Measurements from ENCODE around the gene MICAL2. TPM values are rescaled to one million over a fixed set of nuclear protein-coding genes. Genes with fewer than 3 reads are reported as not detected.
A peak's percentile ranks its signal among the peaks of the same experiment; 100 is the strongest.

Gene MICAL2
- total and polyA plus RNA-seq, 10 of the 15 experiments (the other 5 are each of a cell fraction or from before 2014, with no cell fraction given), result 0.90 to 5.6 (median 2.4) TPM

DNA sequence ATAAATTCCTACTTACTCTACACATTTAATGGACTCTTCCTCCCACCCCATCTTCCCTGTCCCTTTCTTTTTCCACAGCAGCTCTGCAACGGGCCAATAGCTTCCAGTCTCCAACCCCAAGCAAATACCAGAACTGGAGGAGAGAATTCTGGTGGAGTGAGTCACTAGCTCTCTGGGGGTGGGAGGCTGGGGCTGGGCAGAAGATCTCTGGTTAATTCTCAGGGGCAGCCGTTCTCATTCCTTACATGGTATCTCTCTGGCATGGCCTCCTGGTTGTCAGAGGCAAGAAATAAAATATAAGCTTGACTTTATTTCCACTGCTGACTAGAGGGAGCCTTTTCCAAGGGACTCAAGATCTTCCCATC, 176.6 kb downstream of the MICAL2 start (continued):
- TF ChIP-seq USF2 (IDR thresholded peaks at IDR 0.05; ENCODE audit: borderline replicate concordance, low read depth, low read length) (no peak), DPF2 (IDR thresholded peaks at IDR 0.05) (no peak)

GRCh38 chr11:12287374-12288211, 177.2 kb downstream of the MICAL2 start:
- DNase-seq (ENCODE audit: low read depth, low spot score), result no peak

More at GRCh38 chr11:12287374-12288211, 177.2 kb downstream of the MICAL2 start:
- no peak for FAIRE-seq
- Histone ChIP-seq H3K9me3 (replicated peaks; ENCODE audit: control insufficient read depth, insufficient read depth, low read length) (no peaks in the 10 kb centered on the region), H3K36me3 (ENCODE audit: control insufficient read depth in 2 of 2, insufficient read depth in 2 of 2, low read length in 1 of 2) (no peaks in the 10 kb centered on the region), H3K79me2 (ENCODE audit: control insufficient read depth, insufficient read depth, low read length) (no peaks in the 10 kb centered on the region), H3K9ac (ENCODE audit: control insufficient read depth, insufficient read depth, low read length) (no peak overlapping the region), H4K20me1 (ENCODE audit: control insufficient read depth, insufficient read depth) (no peaks in the 10 kb centered on the region), H3K4me1 (ENCODE audit: control insufficient read depth, insufficient read depth, low read length) (no peaks in the 10 kb centered on the region), H3K27ac (ENCODE audit: control insufficient read depth, insufficient read depth) (no peak overlapping the region), H3K4me2 (ENCODE audit: control insufficient read depth, insufficient read depth) (no peak overlapping the region), H3K4me3 (no peak overlapping the region), H2AFZ (ENCODE audit: control insufficient read depth, low read depth, low read length) (no peak overlapping the region), H3K27me3 (replicated peaks in 1 of 2; ENCODE audit: control insufficient read depth in 2 of 2, insufficient read depth in 2 of 2, low read length in 1 of 2) (no peaks in the 10 kb centered on the region)
- TF ChIP-seq, protein P1, sequence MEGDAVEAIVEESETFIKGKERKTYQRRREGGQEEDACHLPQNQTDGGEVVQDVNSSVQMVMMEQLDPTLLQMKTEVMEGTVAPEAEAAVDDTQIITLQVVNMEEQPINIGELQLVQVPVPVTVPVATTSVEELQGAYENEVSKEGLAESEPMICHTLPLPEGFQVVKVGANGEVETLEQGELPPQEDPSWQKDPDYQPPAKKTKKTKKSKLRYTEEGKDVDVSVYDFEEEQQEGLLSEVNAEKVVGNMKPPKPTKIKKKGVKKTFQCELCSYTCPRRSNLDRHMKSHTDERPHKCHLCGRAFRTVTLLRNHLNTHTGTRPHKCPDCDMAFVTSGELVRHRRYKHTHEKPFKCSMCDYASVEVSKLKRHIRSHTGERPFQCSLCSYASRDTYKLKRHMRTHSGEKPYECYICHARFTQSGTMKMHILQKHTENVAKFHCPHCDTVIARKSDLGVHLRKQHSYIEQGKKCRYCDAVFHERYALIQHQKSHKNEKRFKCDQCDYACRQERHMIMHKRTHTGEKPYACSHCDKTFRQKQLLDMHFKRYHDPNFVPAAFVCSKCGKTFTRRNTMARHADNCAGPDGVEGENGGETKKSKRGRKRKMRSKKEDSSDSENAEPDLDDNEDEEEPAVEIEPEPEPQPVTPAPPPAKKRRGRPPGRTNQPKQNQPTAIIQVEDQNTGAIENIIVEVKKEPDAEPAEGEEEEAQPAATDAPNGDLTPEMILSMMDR (IDR thresholded peaks at IDR 0.05 in 2 of 3, conservative IDR thresholded peaks at IDR 0.05 in 1 of 3; ENCODE audit: control insufficient read depth in 2 of 3, extremely low read depth in 1 of 3, insufficient read depth in 1 of 3, low read depth in 3 of 3, low read length in 3 of 3), result peak; percentile 10 to 43 (median 32); a peak in 4 of 6 replicates
- TF ChIP-seq NBN (IDR thresholded peaks at IDR 0.05) (no peak), ZNF24 (IDR thresholded peaks at IDR 0.05) (no peak), EED (IDR thresholded peaks at IDR 0.05; ENCODE audit: low read depth) (no peak)
- in situ Hi-C loops (cut with MboI), result loop anchor here (25.0 kb wide), 1 partner anchor 500 kb away; no protein-coding TSS in a partner anchor
- intact Hi-C loops (cut with micrococcal nuclease; ENCODE audit: unreplicated experiment), result loop anchor here (2.0 kb wide), 1 partner anchor 607 kb away; no protein-coding TSS in a partner anchor
- BruUV-seq (replicated peaks), result no TSS peak
- ChIA-PET POLR2A (no interaction called here), SMC1A (ENCODE audit: uncharacterized antibody, unreplicated experiment) (interaction anchor here (0.7 to 1.8 kb wide), 4 partner anchors 10 to 243 kb away, joined by 3 to 5 read pairs (median 3); no protein-coding TSS in a partner anchor), CTCF (interaction anchor here (0.6 to 16.7 kb wide), 12 partner anchors 9 to 603 kb away, joined by 3 to 214 read pairs (median 4); no protein-coding TSS in a partner anchor), RAD21 (ENCODE audit: unreplicated experiment) (no interaction called here)
- WGBS (ENCODE audit: insufficient coverage, insufficient replicate concordance, low lambda C conversion rate, missing lambda C conversion rate), result 24% methylated on average over 13 of the region's 13 CpGs
- peak; percentile 95 for ATAC-seq
